Measurements from ENCODE around the gene ZFPL1. TPM values are rescaled to one million over a fixed set of nuclear protein-coding genes. Genes with fewer than 3 reads are reported as not detected.

Gene ZFPL1
- total RNA-seq, 4 donors from 2014 or later: 45.8 to 72.3 (median 54.8) TPM

- 90% methylated on average over 5 of the region's 5 CpGs for WGBS, 2 donors
Measured at GRCh38 chr11:65124480-65125196, 40.6 kb downstream of the ZFPL1 start.

DNA sequence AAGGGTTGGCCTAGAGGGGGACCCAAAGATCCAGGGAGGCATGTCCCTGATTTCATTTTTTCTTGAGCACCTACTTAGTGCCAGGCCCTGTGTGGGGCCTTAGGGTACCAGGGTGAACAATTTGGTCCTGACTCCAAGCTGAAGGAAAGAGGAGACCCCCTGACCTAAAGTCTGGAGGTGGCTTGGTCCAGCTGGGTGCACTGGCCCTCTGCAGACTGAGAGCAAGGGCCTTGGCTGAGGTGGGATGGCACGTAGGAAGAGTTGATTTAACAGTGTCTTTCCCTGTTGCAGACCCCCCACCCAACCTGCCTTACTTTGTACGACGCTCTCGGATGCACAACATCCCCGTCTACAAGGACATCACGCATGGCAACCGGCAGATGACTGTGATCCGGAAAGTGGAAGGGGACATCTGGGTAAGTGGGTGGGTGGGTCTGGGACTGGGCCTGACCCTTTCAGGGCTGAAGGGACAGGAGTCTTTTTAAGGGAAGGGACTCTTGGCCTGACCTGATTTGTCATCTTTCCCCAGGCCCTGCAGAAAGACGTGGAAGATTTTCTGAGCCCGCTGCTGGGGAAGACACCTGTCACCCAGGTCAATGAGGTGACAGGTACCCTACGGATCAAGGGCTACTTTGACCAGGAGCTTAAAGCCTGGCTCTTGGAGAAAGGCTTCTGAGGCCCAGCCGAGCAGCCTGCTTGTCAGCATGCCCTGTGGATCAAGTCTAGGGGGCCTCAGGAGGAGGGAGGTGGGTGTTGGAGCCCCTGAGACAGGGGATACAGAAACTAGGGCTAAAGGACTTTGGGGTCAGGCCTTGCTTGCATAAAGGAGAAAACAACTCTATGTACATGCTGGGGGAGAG lies 41.4 kb downstream of the ZFPL1 start:
- intact Hi-C loops (cut with DNase I; ENCODE audit: low total_unique reads): no loop called here
- no peak overlapping the region for H3K4me3 ChIP-seq (ENCODE audit: low read depth, poor library complexity, severe bottlenecking)
- TF ChIP-seq CTCF (IDR thresholded peaks at IDR 0.05) (no peak), POLR2A (IDR thresholded peaks at IDR 0.05) (no peak)
- WGBS, 2 donors: 86 to 90% methylated on average over 12 of the region's 12 CpGs
- DNase-seq (ENCODE audit: low spot score in 2 of 2): no peak

More at GRCh38 chr11:65124480-65125196, 40.6 kb downstream of the ZFPL1 start:
- no peak for TF ChIP-seq POLR2A (IDR thresholded peaks at IDR 0.05)
- TF ChIP-seq CTCF (IDR thresholded peaks at IDR 0.05): no peak
- no peak overlapping the region for H3K4me3 ChIP-seq (ENCODE audit: low read depth, poor library complexity, severe bottlenecking)
- intact Hi-C loops (cut with DNase I; ENCODE audit: low total_unique reads): no loop called here
- no peak for DNase-seq (ENCODE audit: low spot score in 2 of 2)

DNA sequence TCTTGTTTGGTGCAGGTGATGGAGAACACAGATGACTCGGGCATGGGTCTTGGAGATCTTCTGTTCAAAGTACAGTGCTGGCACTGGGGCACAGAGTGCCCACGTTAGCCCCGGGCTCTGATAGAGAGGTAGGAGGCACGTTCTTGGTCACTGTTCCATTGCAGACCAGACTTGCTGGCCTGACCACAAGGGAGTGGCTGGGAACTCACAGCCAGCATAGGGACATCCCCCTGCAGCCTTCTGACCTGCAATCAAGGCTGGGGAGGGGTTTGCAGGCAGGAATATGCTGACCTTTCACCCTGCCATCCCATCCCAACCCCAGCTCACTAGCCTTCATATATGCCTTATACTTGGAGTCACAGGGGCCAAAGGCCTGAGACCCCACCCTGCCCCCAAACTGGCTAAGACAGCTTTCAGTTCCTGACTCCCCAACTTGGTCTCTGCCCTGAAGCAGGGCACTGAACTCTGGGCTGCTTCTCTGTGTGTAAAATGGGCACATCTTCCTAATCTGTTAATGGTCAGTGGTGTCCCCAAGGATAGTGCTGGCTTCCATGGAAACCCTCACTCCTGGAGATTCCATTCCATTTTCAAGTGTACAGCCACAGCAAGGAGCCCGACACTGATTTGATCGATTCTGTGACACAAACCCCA lies 42.7 kb downstream of the ZFPL1 start:
- intact Hi-C loops (cut with DNase I; ENCODE audit: low total_unique reads): no loop called here
- TF ChIP-seq POLR2A (IDR thresholded peaks at IDR 0.05): no peak
- no peak for TF ChIP-seq CTCF (IDR thresholded peaks at IDR 0.05)
- no peak for DNase-seq (ENCODE audit: low spot score in 2 of 2)
- 60 to 77% methylated on average over 5 to 6 of the region's 6 CpGs for WGBS, 2 donors
- H3K4me3 ChIP-seq (ENCODE audit: low read depth, poor library complexity, severe bottlenecking): no peak overlapping the region

DNA sequence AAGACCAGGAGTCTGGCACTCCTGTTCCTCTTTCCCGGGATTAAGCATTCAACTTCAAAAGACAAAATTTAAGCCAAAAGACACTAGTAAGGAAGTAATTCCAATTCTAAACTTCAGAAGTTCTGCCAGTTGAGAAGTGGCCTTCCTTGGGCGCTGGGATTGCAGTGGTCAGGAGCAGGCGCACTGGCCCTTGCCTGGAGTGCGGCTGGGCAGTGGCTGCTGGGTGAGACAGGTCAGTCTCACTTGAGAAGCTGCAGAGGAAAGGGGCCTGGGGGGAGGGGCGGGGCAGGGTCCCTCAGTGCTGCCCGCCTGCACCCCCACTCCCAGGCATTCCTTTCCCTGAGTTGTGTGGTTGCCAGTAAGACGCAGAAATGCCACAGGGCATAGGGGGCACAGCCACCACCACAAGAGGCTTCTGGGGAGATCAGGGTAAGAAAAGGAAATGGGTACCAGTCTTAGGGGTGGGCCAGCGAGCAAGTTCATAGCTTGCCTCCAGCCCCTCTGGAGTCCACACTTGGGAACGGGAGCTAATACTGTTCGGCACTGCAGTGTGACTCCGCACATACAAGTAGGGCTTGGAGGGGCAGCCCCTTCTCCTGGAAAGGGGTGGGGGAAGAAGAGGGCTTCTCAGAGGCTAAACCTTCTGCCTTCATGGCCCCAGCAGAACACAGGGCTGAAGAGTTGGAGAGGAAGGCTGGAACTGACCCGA lies 43.6 kb downstream of the ZFPL1 start:
- WGBS, 2 donors: 75 to 77% methylated on average over 12 of the region's 12 CpGs
- intact Hi-C loops (cut with DNase I; ENCODE audit: low total_unique reads): no loop called here
- TF ChIP-seq POLR2A (IDR thresholded peaks at IDR 0.05) (no peak), CTCF (IDR thresholded peaks at IDR 0.05) (no peak)
- no peak for DNase-seq (ENCODE audit: low spot score in 2 of 2)
- H3K4me3 ChIP-seq (ENCODE audit: low read depth, poor library complexity, severe bottlenecking): no peak overlapping the region
